GM12891 (cell line): Measurements from ENCODE around the gene PRUNE2.

Experiments used
- POLR2A ChIP-seq: IDR thresholded peaks from 2 replicates; pipeline ENCODE4 v1.6.1; 2011; ENCODE audit warnings: low read depth, low read length, control low read depth
- TAF1 ChIP-seq: IDR thresholded peaks from 2 replicates; pipeline ENCODE4 v1.6.1; 2011; ENCODE audit warnings: low read depth, low read length, control low read depth

- TF ChIP-seq TAF1 (no peak), POLR2A (no peak)
Observed at GRCh38 chr9:76798527-76798926, 107.4 kb downstream of the PRUNE2 start.
